Prostate gland (tissue), 2 donors: ENCODE data around the gene MRGPRE. TPM values are rescaled to one million over a fixed set of nuclear protein-coding genes. Genes with fewer than 3 reads are reported as not detected.

Experiments
- DNase-seq: peaks from one replicate; pipeline ENCODE4 v3.0.0-alpha.2; 2019; ENCODE audit warnings: low spot score
- H3K27ac ChIP-seq, 2 donors: fragments of 200-600 bp; sonication (generic); 2 replicates each; pipeline ENCODE4 v1.5.1; 2017 to 2019
- H3K27me3 ChIP-seq: fragments of 200-600 bp; sonication (generic); replicated peaks from 2 replicates; pipeline ENCODE4 v1.5.1; 2019; ENCODE audit not compliant: insufficient read depth
- H3K36me3 ChIP-seq, 2 donors: fragments of 200-600 bp; sonication (generic); 1 replicate in 1 of 2; 2 replicates in 1 of 2; pipeline versions ENCODE4 v1.5.1 to v1.8.1; 2017 to 2019
- H3K4me1 ChIP-seq: fragments of 200-600 bp; sonication (generic); replicated peaks from 2 replicates; pipeline ENCODE4 v1.5.1; 2019
- H3K4me3 ChIP-seq, 2 donors: fragments of 200-600 bp; sonication (generic); 2 replicates each; pipeline ENCODE4 v1.5.1; 2017 to 2019
- H3K9me3 ChIP-seq: fragments of 200-600 bp; sonication (generic); 2 replicates; pipeline ENCODE4 v1.5.1; 2017
- POLR2A ChIP-seq: fragments of 450-650 bp; IDR thresholded peaks from one replicate; pipeline ENCODE4 v1.6.1; 2016; ENCODE audit warnings: antibody characterized with exemption, mild to moderate bottlenecking
- POLR2AphosphoS5 ChIP-seq: sonication (generic); formaldehyde crosslinking; IDR thresholded peaks from one replicate; pipeline ENCODE4 v1.6.1; 2017; ENCODE audit warnings: antibody characterized with exemption
- WGBS: methylation state at CpG from one replicate; pipeline ENCODE4 v1.1.5; 2018; 5-methylcytosine and 5-hydroxymethylcytosine counted together
- intact Hi-C: fragments of 100-400 bp; cut with DNase I; formaldehyde crosslinking; loops from one replicate; pipeline ENCODE4 v1.14.2; 2022
- total RNA-seq, 2 donors: library from RNA; depleted of rRNA; stranded (reverse); fragments of >200 nt; gene quantifications; one replicate each; pipeline ENCODE4 v1.1.0, GENCODE V29; 2016
- TF ChIP-seq, protein P1 (sequence below), 4 experiments: fragments of 200-600 bp in 2 of 4; fragments of 450-650 bp in 2 of 4; sonication (generic) in 2 of 4; IDR thresholded peaks; 1 replicate in 3 of 4; 2 replicates in 1 of 4; pipeline ENCODE4 v1.5.1; 2016 to 2019; ENCODE audit warnings: antibody characterized with exemption in 4 of 4, mild to moderate bottlenecking in 2 of 4, moderate library complexity in 2 of 4

MRGPRE gene
- total RNA-seq, 2 donors from 2014 or later: 1.0 TPM; not detected in 1

DNA sequence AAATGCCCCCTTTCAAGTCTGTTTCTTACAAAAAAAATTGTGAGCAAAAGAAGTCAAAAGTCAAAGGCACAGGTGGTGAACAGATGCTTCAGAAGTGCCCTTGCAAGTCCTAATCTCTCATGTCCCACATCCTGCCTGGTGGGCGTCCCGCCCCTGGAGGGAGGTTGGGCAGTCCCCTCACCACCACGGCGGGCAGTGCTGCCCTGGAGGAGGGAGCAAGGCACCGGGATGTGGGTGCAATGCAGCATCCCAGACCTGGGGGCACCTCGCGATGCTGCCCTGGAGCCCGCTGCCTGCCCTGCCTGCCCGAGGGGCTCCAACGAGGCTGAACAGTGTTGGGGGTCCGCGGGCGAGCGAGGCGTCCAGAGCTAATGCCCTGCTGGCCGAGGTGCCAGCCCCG is 29.5 kb downstream of the MRGPRE start:
- no peaks in the 10 kb centered on the region for H3K36me3 ChIP-seq

DNA sequence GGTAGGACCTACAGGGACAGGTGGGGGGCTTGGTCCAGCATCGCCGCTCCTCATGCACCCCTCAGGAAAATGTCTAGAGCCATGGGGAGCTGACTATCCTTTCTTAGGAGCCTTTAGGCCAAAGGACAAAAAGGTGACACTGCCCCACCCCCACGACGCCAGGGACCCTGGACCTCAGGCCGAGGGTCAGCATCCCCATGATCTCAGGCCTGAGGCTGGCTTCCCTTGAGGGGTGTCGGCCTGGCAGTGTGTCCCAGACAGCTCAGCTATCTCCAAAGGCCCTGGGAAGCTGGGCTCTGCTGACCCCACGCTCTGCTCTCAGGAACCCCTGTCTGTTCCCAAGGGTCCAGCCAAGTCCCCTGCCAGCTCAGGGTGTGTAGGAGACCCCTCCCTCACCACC is 29.9 kb downstream of the MRGPRE start:
- whole genome bisulfite sequencing: 78% methylated on average over 7 of the region's 7 CpGs
- TF ChIP-seq POLR2A (no peak), POLR2AphosphoS5 (no peak)
- TF ChIP-seq, protein P1, sequence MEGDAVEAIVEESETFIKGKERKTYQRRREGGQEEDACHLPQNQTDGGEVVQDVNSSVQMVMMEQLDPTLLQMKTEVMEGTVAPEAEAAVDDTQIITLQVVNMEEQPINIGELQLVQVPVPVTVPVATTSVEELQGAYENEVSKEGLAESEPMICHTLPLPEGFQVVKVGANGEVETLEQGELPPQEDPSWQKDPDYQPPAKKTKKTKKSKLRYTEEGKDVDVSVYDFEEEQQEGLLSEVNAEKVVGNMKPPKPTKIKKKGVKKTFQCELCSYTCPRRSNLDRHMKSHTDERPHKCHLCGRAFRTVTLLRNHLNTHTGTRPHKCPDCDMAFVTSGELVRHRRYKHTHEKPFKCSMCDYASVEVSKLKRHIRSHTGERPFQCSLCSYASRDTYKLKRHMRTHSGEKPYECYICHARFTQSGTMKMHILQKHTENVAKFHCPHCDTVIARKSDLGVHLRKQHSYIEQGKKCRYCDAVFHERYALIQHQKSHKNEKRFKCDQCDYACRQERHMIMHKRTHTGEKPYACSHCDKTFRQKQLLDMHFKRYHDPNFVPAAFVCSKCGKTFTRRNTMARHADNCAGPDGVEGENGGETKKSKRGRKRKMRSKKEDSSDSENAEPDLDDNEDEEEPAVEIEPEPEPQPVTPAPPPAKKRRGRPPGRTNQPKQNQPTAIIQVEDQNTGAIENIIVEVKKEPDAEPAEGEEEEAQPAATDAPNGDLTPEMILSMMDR (IDR thresholded peaks at IDR 0.05): no peak
- Histone ChIP-seq H3K4me1 (no peaks in the 10 kb centered on the region), H3K4me3 (no peak overlapping the region), H3K27me3 (peaks cover 8% of the 10 kb centered on the region), H3K36me3 (no peaks in the 10 kb centered on the region), H3K27ac (no peak overlapping the region), H3K9me3 (no peaks in the 10 kb centered on the region)
- intact Hi-C loops: no loop called here
- no peak for DNase-seq

More for the DNA sequence above, 29.5 kb downstream of the MRGPRE start:
- no peaks in the 10 kb centered on the region for H3K9me3 ChIP-seq
- H3K27me3 ChIP-seq: peaks cover 8% of the 10 kb centered on the region
- no peak for TF ChIP-seq POLR2AphosphoS5
- TF ChIP-seq POLR2A: no peak
- intact Hi-C loops: no loop called here
- H3K4me1 ChIP-seq: no peaks in the 10 kb centered on the region
- no peak overlapping the region for H3K4me3 ChIP-seq
- WGBS: 26% methylated on average over 17 of the region's 17 CpGs
- H3K27ac ChIP-seq: no peak overlapping the region
- DNase-seq: no peak

DNA sequence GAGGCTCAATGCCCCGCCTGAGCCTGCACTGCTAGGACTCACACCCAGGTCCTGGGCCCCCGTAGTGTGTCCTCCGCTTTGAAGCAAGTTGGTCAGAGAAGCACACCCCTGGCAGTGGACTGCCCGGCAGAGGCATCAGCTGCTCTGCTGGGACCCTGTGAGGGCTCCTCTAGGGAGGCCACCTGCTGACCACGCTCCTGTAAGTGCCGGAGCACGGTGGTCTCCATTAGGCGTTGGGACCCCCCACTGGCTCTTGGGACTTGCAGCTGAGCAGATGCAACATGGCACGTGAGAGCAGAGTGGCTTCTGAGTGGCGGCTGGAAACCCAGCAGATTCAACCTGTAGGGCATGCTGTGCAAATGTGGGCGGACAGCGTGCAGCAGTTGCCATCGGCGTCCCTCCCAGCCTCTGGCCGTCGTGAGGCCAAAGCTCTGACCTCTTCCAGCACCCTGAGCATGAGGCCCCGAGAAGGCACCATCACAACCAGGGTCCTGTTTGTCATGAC is 30.5 kb downstream of the MRGPRE start:
- no peaks in the 10 kb centered on the region for H3K4me1 ChIP-seq
- H3K4me3 ChIP-seq: no peak overlapping the region
- H3K27me3 ChIP-seq: peaks cover 8% of the 10 kb centered on the region
- no peak overlapping the region for H3K27ac ChIP-seq
- intact Hi-C loops: no loop called here
- 83% methylated on average over 17 of the region's 17 CpGs for WGBS
- TF ChIP-seq, protein P1 (IDR thresholded peaks at IDR 0.05): no peak
- TF ChIP-seq POLR2A: no peak
- TF ChIP-seq POLR2AphosphoS5: no peak
- no peaks in the 10 kb centered on the region for H3K9me3 ChIP-seq
- no peaks in the 10 kb centered on the region for H3K36me3 ChIP-seq
- DNase-seq: no peak

DNA sequence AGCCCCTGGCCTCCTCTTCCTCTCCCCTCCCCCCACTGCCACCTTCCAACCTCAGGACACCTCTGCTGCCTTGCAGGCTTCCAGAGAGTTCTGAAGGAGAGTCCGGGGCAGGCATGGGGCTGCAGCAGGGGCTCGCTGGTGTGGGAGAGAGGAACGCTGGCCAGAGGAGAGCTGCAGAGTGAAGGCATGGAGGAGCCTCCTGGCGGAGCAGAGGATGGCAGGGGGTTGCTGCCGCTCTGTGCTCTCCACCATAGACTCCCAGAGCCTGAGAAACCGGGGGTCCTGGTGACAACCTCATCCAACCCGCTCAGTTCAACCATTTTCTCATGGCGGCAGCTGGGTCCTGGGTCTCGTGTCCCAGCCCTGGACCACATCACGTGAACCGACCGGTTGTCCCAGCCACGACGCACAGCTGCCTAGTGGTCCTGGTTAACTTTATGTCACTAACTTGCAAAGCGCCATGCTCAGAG is 31.1 kb downstream of the MRGPRE start:
- 90% methylated on average over 15 of the region's 15 CpGs for WGBS
- no peak for TF ChIP-seq POLR2A
- no peak for TF ChIP-seq POLR2AphosphoS5
- TF ChIP-seq, protein P1 (IDR thresholded peaks at IDR 0.05): no peak
- H3K4me1 ChIP-seq: no peaks in the 10 kb centered on the region
- DNase-seq: no peak
- H3K27ac ChIP-seq: no peak overlapping the region
- H3K4me3 ChIP-seq: no peak overlapping the region
- no peaks in the 10 kb centered on the region for H3K9me3 ChIP-seq
- H3K27me3 ChIP-seq: peaks cover 8% of the 10 kb centered on the region
- intact Hi-C loops: no loop called here
- H3K36me3 ChIP-seq: no peaks in the 10 kb centered on the region

DNA sequence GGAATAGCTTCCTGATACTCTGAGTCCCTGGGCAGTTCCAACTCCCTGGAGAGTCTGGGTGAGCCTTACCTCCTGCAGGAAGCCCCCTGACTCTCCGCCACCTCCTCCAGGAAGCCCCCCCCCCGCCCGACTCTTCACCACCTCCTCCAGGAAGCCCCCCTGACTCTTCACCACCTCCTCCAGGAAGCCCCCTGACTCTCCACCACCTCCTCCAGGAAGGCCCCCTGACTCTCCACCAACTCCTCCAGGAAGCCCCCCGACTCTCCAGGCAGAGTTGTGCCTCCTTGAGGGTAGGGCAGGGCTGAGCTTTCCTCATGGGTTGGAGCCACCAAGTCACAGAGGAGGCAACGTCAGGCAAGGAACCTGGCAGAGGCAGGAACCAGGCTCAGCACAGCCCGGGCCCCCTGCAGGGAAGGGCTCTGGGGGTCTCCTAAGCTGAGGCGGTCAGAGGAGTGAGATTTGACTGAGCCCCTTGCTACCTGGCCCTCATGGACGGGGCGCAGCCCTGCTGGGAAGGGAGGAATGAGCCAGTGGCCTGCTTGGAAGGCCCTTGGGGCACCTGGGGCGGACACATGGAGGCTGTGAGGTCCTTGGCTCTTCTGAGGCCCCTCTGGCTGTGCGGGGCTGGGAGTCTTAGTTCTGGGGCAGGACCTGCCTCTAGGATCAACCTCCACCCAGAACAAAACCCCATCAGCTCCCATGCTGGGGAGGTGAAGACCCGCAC is 31.7 kb downstream of the MRGPRE start:
- H3K27ac ChIP-seq: no peak overlapping the region
- 75% methylated on average over 12 of the region's 12 CpGs for WGBS
- intact Hi-C loops: no loop called here
- no peaks in the 10 kb centered on the region for H3K4me1 ChIP-seq
- H3K4me3 ChIP-seq: no peak overlapping the region
- H3K9me3 ChIP-seq: no peaks in the 10 kb centered on the region
- H3K36me3 ChIP-seq: no peaks in the 10 kb centered on the region
- DNase-seq: no peak
- TF ChIP-seq, protein P1 (IDR thresholded peaks at IDR 0.05): no peak
- TF ChIP-seq POLR2AphosphoS5 (no peak), POLR2A (no peak)
- peaks cover 8% of the 10 kb centered on the region for H3K27me3 ChIP-seq
